Activated CD4-positive, CD25-positive, alpha-beta regulatory T cell treated with anti-CD3 and anti-CD28 coated beads, Interleukin-2, amount 50 U/mL, for 16 hours (primary cell): Measurements from ENCODE around the gene CLK3.
"Not testable (repeated sequence)": the region's sequence is repeated elsewhere in the genome, so short reads cannot be mapped to it uniquely, and the experiment has no call there.

ENCODE experiments used
- DNase-seq: peaks from one replicate; pipeline ENCODE4 v3.0.0-alpha.2; 2020; ENCODE audit warnings: low read depth, low spot score

The CLK3 gene

GRCh38 chr15:74642348-74642733 lies 26.7 kb downstream of the CLK3 start:
- DNase-seq: no peak

GRCh38 chr15:74642734-74643664 lies 27.4 kb downstream of the CLK3 start:
- DNase-seq: no peak

GRCh38 chr15:74643665-74644204 lies 28.1 kb downstream of the CLK3 start:
- no peak for DNase-seq

GRCh38 chr15:74646480-74646879 lies 30.8 kb downstream of the CLK3 start:
- DNase-seq: no peak

GRCh38 chr15:74648051-74648842 lies 32.6 kb downstream of the CLK3 start:
- no peak for DNase-seq

GRCh38 chr15:74651242-74651741 lies 35.7 kb downstream of the CLK3 start:
- no peak for DNase-seq

GRCh38 chr15:74653426-74654102 lies 37.9 kb downstream of the CLK3 start:
- no peak for DNase-seq

- no peak for DNase-seq
Observed at GRCh38 chr15:74655424-74655823, 39.8 kb downstream of the CLK3 start.

- no peak for DNase-seq
Observed at GRCh38 chr15:74656935-74657535, 41.4 kb downstream of the CLK3 start.

GRCh38 chr15:74657846-74658245 lies 42.2 kb downstream of the CLK3 start:
- DNase-seq: no peak

GRCh38 chr15:74661280-74661679 lies 45.6 kb downstream of the CLK3 start:
- DNase-seq: not testable (repeated sequence)

- DNase-seq: no peak
Observed at GRCh38 chr15:74662064-74662860, 46.6 kb downstream of the CLK3 start.

GRCh38 chr15:74663303-74664027 lies 47.8 kb downstream of the CLK3 start:
- DNase-seq: no peak

- no peak for DNase-seq
Observed at GRCh38 chr15:74664028-74664616, 48.5 kb downstream of the CLK3 start.

GRCh38 chr15:74664670-74665069 lies 49.0 kb downstream of the CLK3 start:
- no peak for DNase-seq

- no peak for DNase-seq
Observed at GRCh38 chr15:74667975-74668374, 52.3 kb downstream of the CLK3 start.

GRCh38 chr15:74669627-74670026 lies 54.0 kb downstream of the CLK3 start:
- no peak for DNase-seq

- no peak for DNase-seq
Observed at GRCh38 chr15:74674161-74674560, 58.5 kb downstream of the CLK3 start.

- no peak for DNase-seq
Observed at GRCh38 chr15:74676801-74677200, 61.2 kb downstream of the CLK3 start.
